ENCODE results near the gene UBAP1. TPM values are rescaled to one million over a fixed set of nuclear protein-coding genes. Genes with fewer than 3 reads are reported as not detected.
"Not testable (repeated sequence)": the region's sequence is repeated elsewhere in the genome, so short reads cannot be mapped to it uniquely, and the experiment has no call there.

Gene UBAP1
- total RNA-seq (2022) (29.4 and 30.7 TPM in 2 replicates), Bru-seq, nascent RNA (percentile 88 among the genes with signal in this experiment), BruChase-seq, experiment 1, labeled RNA remaining after a 6-hour chase (percentile 85 among the genes with signal in this experiment), BruChase-seq, experiment 2, labeled RNA remaining after a 2-hour chase (percentile 82 among the genes with signal in this experiment)
- long read RNA-seq, transcript UBAP1-201 (7 exons, 2,735 nt): major isoform, 14 of 19 reads
- long read RNA-seq, partial matches to known transcripts: 2 of 19 reads
- long read RNA-seq, other reads (novel, unspliced or antisense): 1 of 19 reads

DNA sequence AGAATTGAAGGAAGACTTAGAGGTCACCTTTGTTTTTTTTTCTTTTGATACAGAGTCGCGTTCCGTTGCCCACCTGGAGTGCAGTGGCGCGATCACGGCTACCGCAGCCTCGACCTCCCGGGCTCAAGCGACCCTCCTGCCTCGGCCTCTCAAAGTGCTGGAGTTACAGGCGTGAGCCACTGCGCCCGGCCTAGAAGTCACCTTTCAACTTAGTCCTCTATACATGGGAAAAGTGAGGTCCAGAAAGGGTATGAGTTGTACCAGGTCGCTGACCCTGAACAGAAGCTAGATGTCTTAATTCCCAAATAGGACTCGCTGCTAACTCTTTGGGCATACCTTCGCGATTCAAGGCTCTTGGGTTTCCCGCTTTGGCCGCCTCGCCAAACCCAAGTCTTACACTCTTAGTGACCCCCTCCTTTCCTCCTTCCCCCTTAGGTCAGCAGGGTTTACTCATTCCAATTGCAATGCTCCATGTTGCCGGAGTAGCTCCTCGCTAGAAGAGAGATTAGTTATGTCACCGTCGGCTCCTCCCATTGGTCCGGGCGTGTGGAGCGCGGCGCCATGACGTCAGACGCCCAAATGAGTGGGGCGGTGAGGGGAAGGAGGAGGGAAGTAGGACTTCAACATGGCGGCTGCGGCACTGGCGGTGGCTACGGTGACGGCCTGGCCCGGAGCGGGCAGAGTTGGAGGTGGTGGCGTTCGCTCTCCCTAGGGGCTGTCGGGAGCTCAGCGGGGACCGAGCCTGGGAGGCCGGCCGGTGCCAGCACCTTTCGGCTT is at the start of gene UBAP1:
Gene UBAP1 (plus strand): TSS at position 608 of the 777 bp plus-strand sequence. CDS start 41,872 bp downstream, outside the sequence.
- Mint-ChIP-seq H3K27me3 (ENCODE audit: unreplicated experiment) (no peaks in the 10 kb centered on the region), H3K36me3 (ENCODE audit: insufficient read depth, unreplicated experiment) (peaks cover 33% of the 10 kb centered on the region), H3K9me3 (ENCODE audit: low read depth, unreplicated experiment) (no peaks in the 10 kb centered on the region), H3K4me1 (ENCODE audit: low read depth, unreplicated experiment) (peaks cover 10% of the 10 kb centered on the region), H3K27ac (ENCODE audit: unreplicated experiment) (peak within 1 kb of the TSS; percentile 95), H3K4me3 (ENCODE audit: low read depth, unreplicated experiment) (peak within 1 kb of the TSS; percentile 88)
- peak; percentile 91 for DNase-seq
- BruUV-seq (replicated peaks): TSS peak; percentile 85
- CTCF ChIA-PET: interaction anchor here (0.6 to 1.2 kb wide), 5 partner anchors 13 to 142 kb away, joined by 4 to 8 read pairs (median 8); no protein-coding TSS in a partner anchor
- intact Hi-C loops (cut with micrococcal nuclease; ENCODE audit: unreplicated experiment): no loop called here
- TF ChIP-seq, protein P1, sequence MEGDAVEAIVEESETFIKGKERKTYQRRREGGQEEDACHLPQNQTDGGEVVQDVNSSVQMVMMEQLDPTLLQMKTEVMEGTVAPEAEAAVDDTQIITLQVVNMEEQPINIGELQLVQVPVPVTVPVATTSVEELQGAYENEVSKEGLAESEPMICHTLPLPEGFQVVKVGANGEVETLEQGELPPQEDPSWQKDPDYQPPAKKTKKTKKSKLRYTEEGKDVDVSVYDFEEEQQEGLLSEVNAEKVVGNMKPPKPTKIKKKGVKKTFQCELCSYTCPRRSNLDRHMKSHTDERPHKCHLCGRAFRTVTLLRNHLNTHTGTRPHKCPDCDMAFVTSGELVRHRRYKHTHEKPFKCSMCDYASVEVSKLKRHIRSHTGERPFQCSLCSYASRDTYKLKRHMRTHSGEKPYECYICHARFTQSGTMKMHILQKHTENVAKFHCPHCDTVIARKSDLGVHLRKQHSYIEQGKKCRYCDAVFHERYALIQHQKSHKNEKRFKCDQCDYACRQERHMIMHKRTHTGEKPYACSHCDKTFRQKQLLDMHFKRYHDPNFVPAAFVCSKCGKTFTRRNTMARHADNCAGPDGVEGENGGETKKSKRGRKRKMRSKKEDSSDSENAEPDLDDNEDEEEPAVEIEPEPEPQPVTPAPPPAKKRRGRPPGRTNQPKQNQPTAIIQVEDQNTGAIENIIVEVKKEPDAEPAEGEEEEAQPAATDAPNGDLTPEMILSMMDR (IDR thresholded peaks at IDR 0.05; ENCODE audit: unreplicated experiment): no peak

DNA sequence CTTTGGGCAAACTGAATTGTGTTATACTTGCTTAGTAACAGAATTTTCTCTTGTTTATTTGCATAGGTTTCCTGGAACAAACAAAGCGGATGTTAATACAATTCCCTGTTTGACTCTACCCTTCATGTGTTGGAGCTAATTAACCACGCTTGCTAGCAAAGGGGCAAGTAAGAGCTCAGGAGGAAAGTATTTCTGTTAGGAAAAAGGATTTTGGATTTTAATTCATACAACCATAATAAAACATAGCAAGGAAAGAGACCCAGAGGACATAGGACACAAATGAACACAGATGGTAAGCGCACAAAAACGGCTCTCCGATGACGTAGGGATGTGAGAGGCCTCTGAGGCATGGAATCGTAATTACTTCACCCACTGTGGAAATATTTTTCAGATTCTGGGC is 47.3 kb upstream of the UBAP1 start:
- CTCF ChIA-PET: no interaction called here
- Mint-ChIP-seq H3K36me3 (ENCODE audit: insufficient read depth, unreplicated experiment) (peaks cover 6% of the 10 kb centered on the region), H3K4me1 (ENCODE audit: low read depth, unreplicated experiment) (peaks cover 7% of the 10 kb centered on the region), H3K4me3 (ENCODE audit: low read depth, unreplicated experiment) (no peak overlapping the region), H3K27me3 (ENCODE audit: unreplicated experiment) (no peaks in the 10 kb centered on the region), H3K9me3 (ENCODE audit: low read depth, unreplicated experiment) (no peaks in the 10 kb centered on the region), H3K27ac (ENCODE audit: unreplicated experiment) (no peak overlapping the region)
- DNase-seq: no peak
- intact Hi-C loops (cut with micrococcal nuclease; ENCODE audit: unreplicated experiment): no loop called here
- TF ChIP-seq, protein P1 (IDR thresholded peaks at IDR 0.05; ENCODE audit: unreplicated experiment): no peak
- BruUV-seq (replicated peaks): no TSS peak

DNA sequence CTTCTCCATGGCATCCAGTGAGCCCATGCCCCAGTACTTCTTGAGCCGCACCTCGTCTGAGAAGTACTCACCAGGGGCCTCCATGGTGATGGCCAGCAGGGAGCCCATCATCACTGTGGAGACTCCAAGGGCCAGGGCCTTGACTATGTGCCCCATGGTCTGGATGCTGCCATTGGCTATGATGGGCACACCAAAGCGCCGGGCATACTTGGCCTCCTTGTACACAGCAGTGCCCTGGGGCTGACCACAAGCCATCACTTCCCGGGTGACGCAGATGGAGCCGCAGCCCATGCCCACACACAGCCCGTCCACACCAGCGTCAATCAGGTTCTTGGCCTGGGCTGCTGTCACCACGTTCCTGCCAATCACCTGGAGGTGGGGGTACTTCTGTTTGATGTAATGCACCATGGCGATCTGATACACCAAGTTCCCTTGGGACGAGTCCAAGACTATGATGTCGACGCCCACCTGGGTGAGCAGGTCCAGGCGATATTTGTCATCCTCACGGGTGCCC is 45.4 kb upstream of the UBAP1 start:
- Mint-ChIP-seq H3K36me3 (ENCODE audit: insufficient read depth, unreplicated experiment) (no peaks in the 10 kb centered on the region), H3K4me1 (ENCODE audit: low read depth, unreplicated experiment) (no peaks in the 10 kb centered on the region), H3K27me3 (ENCODE audit: unreplicated experiment) (no peaks in the 10 kb centered on the region), H3K9me3 (ENCODE audit: low read depth, unreplicated experiment) (no peaks in the 10 kb centered on the region), H3K27ac (ENCODE audit: unreplicated experiment) (no peak overlapping the region), H3K4me3 (ENCODE audit: low read depth, unreplicated experiment) (no peak overlapping the region)
- no TSS peak for BruUV-seq (replicated peaks)
- CTCF ChIA-PET: no interaction called here
- intact Hi-C loops (cut with micrococcal nuclease; ENCODE audit: unreplicated experiment): no loop called here
- DNase-seq: no peak
- TF ChIP-seq, protein P1 (IDR thresholded peaks at IDR 0.05; ENCODE audit: unreplicated experiment): no peak

DNA sequence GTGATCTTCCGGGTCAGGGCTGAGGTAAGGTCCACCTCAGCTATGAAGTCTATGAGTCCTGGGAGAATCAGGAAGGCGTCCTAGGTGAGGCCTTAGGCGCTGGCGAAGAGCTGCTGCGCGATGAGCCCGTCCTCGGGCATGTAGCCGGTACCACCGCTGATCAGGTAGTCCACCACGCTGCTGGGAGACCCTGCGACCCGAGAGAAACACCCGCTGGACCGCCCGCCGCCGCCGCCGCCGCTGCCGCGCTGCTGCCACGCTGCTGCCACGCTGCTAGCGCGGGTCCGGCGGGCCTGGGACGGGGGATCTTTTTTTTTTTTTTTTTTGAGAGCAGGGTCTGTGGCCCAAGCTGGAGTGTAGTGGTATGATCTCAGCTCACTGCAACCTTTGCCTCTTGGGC is 44.3 kb upstream of the UBAP1 start:
- H3K9me3 Mint-ChIP-seq (ENCODE audit: low read depth, unreplicated experiment): no peaks in the 10 kb centered on the region
- CTCF ChIA-PET: no interaction called here
- no peak for DNase-seq
- no peak overlapping the region for H3K27ac Mint-ChIP-seq (ENCODE audit: unreplicated experiment)
- intact Hi-C loops (cut with micrococcal nuclease; ENCODE audit: unreplicated experiment): no loop called here
- no peak overlapping the region for H3K4me3 Mint-ChIP-seq (ENCODE audit: low read depth, unreplicated experiment)
- no peaks in the 10 kb centered on the region for H3K27me3 Mint-ChIP-seq (ENCODE audit: unreplicated experiment)
- TF ChIP-seq, protein P1 (IDR thresholded peaks at IDR 0.05; ENCODE audit: unreplicated experiment): no peak
- no peaks in the 10 kb centered on the region for H3K36me3 Mint-ChIP-seq (ENCODE audit: insufficient read depth, unreplicated experiment)
- BruUV-seq (replicated peaks): no TSS peak
- no peaks in the 10 kb centered on the region for H3K4me1 Mint-ChIP-seq (ENCODE audit: low read depth, unreplicated experiment)

DNA sequence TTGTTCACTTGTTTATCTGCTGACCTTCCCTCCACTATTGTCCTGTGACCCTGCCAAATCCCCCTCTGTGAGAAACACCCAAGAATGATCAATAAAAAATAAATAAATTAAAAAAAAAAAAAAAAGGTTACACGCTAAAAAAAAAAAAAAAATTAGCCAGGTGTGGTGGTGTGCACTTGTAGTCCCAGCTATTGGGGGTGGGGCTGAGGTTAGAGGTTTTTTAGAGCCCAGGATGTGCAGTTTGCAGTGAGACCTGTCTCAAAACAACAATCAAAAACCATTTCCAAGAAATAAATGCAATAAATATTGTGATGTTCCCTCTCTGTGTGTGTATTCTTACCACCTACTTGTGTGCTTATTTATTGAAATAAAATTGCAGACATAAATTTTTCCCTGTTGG is 40.2 kb upstream of the UBAP1 start:
- BruUV-seq (replicated peaks); DNase-seq; H3K9me3 Mint-ChIP-seq (ENCODE audit: low read depth, unreplicated experiment); H3K4me1 Mint-ChIP-seq (ENCODE audit: low read depth, unreplicated experiment); H3K4me3 Mint-ChIP-seq (ENCODE audit: low read depth, unreplicated experiment); H3K27me3 Mint-ChIP-seq (ENCODE audit: unreplicated experiment); intact Hi-C loops (cut with micrococcal nuclease; ENCODE audit: unreplicated experiment); CTCF ChIA-PET; H3K27ac Mint-ChIP-seq (ENCODE audit: unreplicated experiment); H3K36me3 Mint-ChIP-seq (ENCODE audit: insufficient read depth, unreplicated experiment): not testable (repeated sequence)

All from Calu3 (cell line).